Epithelial cell of prostate (primary cell): ENCODE data around the gene FOXC1.

Experiments
- DNase-seq: peaks from one replicate; pipeline ENCODE4 v3.0.0-alpha.2; 2011; ENCODE audit warnings: low read depth, low spot score
- H3K27ac ChIP-seq: fragments of 450-650 bp; 2 replicates; pipeline ENCODE4 v1.5.1; 2017; ENCODE audit warnings: mild to moderate bottlenecking

Gene FOXC1

DNA sequence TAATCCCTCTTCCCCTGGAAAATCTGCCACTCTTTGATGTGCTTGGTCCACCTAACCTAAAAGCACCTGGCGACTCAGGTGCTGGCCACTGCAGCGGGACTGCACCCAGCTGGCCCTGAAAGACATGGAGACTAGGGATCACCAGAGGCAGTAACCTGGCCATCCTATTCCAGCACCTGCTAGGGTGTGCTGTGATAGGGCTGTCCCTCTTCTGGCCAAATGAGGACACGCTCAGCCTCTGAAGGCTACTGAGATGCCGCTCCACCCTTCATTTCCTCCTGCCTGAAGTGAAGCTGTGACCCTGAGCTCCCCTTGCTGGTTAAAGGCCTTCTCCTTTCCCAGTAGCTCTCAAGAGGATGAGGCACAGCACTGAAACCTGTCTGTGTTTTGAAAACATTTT is 24.4 kb downstream of the FOXC1 start:
- H3K27ac ChIP-seq: no peak overlapping the region
- no peak for DNase-seq

DNA sequence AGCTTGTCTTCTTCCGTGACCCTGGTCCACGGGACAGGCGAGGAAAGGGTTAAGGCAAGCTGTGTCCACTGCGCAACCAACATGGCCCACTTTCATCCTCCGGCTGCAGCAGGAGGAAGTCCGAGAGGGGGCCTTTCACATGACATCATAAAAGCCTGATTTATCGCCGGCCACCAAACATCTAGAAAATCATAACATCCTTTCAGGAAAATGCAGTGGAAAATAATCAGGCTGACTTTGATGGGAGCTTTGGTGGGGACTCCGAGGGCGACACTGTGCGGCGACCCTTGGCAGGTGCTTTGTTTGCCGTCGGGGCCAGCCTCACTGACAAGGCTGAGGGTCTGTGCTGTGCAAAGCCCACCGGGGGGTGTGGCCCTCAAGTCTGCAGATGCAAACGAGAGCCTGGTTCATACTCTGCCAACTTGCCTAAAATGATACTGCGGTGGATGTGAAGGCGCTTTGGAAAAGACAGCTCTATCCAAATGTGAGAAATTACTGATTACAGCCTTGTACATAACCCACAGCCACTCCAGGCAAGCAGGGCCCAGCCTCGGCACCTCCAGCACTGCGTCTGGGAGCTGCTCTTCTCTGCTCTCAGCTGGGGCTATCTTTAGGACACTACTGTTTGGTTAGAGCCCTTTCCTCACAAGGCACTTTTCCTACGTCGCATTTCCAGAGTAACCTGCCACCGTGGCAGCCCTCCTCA is 25.7 kb downstream of the FOXC1 start:
- DNase-seq: no peak
- no peak overlapping the region for H3K27ac ChIP-seq

DNA sequence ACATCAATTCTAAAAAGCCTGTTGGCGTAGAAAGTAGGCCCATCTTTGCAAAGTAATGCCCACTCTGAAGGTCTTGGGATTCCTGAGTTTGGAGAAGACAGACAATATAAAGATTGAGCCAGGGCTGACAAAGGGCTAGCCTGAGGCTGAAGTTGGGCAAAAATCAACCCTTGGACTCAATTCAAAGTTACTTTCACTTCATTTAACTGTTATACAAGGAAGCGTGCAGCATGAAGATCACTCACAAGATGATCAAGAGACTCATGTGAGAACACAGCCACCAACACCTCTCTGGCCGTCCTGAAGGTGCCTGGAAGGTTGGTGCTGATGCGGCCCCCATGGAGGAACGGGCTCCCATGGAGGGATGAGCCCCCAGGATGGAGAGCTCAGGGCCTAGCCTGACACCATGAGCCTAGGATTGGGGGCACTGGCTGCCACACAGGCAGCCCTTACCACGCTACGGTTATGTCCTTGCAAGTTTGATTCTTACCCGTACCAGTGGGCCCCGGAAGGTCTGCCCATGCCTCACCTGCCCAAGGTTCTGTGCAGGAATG is 26.6 kb downstream of the FOXC1 start:
- no peak overlapping the region for H3K27ac ChIP-seq
- DNase-seq: no peak

DNA sequence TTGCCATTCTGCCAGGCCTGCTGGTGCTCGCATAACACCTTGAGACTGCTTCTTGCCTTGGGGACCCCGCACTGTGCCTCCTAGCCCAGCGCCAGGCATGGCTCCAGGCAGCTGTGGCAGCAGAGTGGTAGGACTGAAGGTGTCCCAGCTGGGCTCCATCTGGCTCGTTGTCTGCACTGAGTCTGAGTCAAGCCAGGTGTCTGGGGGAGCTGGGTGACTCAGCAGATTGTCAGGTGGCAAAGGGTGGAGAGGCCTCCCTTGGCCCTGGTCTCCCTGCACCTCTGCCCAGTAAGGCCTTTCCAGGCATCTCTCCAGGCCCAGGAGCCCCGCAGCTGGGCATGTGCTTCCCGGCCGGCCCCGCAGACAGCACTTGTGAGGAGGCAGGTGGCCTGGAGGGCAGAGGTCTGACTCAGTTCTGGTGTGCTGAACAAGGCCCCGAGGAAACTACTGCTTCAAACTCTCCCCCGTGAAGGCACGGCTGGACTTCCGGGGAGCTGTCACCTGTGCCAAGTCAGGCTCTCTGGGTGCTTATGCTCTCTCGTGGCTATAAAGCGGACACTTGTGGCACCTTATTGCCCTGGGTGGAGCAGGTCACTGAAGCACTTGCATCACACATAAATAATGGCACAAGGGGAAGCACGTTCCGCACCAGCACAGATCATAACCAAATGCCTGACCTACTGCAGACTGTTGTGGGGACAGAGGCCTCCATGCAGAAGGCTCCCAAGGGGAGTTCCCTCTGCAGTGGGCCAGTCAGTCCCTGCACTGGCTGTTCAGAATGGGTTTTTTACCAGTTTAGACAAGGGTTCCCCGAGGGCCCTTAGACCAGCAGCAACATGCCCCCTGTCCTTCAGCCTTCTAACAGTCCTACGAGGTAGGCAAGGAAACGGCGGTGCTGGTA is 27.5 kb downstream of the FOXC1 start:
- H3K27ac ChIP-seq: peak overlapping the region; percentile 37
- DNase-seq: peak; percentile 14

DNA sequence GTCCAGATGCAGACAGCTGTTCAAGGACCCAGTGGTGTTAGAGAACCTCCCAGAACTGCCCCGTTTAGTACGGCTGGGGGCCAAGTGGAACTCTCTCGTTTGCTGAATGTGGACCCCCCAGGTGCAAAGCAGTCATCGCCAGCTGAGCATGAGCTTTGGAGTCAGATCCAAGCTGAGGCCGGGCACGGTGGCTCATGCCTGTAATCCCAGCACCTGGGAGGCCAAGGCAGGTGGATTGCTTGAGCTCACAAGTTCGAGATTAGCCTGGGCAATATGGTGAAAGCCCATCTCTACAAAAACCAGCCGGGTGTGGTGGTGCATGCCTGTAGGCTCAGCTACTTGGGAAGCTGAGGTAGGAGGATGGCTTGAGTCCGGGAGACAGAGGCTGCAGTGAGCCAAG is 29.7 kb downstream of the FOXC1 start:
- no peak for DNase-seq
- H3K27ac ChIP-seq: no peak overlapping the region

DNA sequence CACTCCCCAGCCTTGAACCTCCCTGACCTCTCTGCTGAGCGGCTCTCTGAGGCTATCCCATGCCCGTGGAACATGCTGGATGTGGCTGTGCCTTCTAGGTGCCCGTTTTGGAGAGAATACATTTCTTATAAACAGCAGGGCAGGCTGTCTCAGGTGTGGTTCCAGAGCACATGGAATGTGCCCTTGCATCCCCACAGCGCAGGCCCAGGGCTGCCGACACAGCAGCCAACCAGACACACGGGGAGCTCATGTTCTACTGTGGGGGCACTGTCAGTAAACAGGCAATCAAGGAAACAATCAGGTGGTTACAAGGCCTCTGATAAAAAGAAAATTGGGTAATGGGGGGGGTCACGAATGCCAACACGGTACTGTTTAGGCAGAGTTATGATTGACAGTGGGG is 30.8 kb downstream of the FOXC1 start:
- no peak overlapping the region for H3K27ac ChIP-seq
- DNase-seq: no peak

DNA sequence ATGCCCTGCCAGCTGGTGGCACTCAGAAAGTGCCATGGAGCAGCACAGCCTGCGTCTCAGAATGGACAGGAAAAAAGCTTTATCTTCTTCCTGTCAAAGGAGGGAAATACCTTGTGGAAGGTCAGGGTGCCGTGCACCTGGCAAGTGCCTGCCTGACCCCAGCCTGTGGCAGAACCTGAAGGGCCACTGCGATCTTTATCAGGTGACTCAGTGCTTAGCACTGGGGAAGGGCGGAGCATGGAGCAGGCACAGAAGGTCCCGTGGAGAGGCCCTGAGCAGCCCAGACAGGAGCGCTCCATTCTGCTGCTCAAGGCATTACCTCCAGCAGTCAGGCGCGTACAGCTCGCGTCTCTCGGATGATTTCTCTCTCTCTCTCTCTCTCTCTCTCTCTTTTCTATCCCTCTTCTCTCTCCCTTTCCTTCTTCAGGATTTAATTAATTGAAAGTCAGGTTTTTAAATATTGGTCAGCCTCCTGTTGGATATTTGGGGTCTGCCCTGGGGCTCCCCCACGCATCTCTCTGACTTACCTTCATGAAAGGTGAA is 31.7 kb downstream of the FOXC1 start:
- DNase-seq: peak; percentile 39
- H3K27ac ChIP-seq: no peak overlapping the region

DNA sequence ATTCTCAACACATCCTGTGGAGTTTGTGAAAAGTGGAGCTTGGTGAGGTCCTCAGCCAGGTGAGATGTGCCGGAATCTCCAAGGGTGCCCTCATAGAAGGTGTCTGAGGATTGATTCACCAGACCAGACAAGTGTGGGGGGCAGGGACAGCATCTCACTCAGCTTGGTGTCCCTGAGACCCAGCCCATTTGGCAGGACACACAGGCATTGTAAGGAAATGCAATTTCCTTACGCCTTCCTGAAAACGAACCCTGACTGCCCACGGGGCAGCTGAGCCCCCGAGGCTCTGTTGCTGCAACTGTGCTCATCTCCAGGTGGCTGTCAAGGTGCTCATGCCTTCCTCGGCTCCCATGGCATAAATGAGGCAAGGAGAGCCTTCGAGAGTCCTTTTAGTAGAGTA is 33.4 kb downstream of the FOXC1 start:
- no peak for DNase-seq
- H3K27ac ChIP-seq: no peak overlapping the region

DNA sequence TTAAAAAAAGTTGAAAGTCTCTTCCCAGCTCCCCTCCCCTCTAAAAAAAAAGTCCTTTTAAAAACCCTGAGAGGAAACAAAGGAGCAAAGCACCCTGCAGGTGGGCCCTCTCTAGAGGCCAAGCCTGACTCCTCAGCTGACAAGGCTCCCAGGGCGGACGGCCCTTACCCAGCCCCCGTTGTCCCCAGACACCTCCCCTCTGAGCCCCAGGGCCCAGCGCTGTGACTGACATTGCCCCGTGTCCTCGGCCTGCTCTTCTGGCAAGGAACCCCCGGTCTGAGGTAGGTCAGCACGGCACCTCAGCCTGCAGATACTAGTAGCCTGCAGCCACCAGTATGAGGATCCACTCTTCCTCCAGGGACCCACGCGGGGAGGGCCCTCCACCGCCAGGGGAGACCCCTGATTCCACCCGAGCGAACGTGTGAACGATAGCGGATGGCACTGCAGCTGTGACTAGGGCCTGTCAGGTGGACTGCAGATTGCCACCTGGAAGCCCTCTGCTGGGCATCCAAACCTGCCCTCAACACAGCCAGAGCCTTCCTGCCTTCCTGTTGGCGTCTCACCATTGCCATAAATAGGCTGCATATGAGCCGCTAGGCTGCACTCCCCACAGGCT is 34.2 kb downstream of the FOXC1 start:
- no peak for DNase-seq
- H3K27ac ChIP-seq: no peak overlapping the region

DNA sequence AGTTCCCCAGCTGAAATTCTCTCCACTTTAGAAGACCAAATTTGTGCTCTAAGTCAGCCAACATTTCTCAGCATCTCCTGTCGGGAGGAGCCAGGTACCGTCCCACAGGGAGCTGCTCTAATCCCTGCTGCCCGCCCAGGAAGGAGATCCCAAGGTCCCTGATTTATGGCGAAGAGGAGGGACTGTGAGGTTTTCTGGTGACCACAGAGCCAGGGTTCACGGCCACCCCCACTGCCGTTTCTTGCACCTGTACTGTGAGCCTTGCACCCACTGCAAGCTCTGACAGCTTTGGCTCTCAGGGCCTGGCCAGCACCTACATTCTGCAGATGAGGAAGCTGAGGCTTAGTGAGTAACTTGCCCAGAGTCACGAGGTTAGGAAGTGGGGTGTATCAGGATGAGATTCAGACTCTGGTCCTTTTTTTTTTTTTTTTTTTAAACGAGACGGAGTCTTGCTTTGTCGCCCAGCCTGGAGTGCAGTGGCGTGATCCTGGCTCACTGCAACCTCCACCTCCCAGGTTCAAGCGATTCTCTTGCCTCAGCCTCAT is 34.9 kb downstream of the FOXC1 start:
- H3K27ac ChIP-seq: no peak overlapping the region
- DNase-seq: no peak

DNA sequence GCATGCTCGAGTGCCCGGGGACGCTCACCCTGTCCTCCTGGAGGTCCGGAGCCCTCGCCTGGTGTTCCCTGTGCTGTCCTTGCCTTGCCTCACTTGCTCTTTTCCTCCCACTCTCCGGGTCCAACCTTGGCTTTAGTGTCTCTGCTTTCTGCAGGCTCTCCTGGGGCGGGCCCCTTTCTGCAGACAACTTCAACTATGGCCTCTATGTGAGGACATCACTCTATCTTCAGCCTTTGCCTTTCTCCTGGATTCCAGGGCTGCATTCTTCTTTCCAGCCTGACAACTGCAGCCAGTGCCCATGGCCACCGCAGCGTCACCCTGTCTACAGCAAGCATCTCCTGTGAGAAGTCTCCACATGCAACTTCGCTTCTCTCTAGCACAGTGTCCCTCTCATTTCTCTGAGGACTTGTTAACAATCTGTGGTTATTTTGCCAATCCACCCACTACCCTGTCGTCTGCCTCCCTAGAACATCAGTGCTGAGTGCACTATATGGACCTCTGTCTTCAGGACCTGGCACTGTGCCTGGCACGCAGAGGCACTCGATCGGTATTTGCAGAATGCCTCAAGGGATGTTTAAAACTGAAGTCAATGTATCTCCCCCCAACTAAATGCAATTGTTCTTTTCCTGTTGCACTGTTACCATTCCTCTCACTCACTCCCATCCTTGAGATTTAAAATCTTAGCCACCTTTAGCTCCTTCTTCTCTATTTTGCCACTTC is 35.9 kb downstream of the FOXC1 start:
- DNase-seq: no peak

DNA sequence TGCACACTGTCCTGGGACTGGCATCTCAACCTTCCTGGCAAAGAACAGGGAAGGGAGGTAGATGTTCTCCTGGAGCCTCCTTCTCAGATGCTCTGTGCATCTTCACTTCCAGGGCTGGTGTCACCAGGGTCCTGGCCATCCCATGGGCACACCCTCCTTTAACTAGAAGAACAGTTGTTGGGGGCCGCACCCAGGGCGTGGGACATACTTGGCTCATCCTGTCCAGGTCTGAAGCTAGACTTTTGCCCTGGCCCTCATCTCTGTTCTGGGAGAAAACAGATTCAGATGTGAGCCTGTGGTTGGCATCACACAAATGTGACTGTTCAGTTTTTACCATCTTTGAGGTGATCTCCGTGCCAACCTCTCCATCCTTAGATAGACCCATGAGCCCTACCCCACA is 41.6 kb downstream of the FOXC1 start:
- DNase-seq: no peak
- H3K27ac ChIP-seq: no peak overlapping the region

More for the DNA sequence above, 35.9 kb downstream of the FOXC1 start:
- no peak overlapping the region for H3K27ac ChIP-seq

DNA sequence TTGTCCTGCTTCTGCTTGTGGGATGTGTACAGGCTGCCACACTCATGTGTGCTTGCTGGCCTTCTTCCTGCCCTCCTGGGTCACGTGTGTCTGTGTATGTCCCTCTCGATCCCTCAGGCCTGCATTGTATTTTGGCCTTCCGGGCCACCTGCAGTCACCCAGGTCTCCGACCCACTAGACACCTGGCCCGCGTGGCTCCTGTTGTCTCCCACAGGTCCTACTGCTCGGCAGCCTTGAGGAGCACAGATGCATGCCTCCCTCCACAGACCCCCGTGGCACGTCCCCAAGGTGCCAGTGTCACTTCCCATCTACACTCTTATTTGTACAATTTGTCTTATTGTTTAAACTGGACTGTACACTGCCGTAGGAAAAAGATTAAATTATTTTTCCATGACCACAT is 43.1 kb downstream of the FOXC1 start:
- no peak overlapping the region for H3K27ac ChIP-seq
- DNase-seq: no peak

DNA sequence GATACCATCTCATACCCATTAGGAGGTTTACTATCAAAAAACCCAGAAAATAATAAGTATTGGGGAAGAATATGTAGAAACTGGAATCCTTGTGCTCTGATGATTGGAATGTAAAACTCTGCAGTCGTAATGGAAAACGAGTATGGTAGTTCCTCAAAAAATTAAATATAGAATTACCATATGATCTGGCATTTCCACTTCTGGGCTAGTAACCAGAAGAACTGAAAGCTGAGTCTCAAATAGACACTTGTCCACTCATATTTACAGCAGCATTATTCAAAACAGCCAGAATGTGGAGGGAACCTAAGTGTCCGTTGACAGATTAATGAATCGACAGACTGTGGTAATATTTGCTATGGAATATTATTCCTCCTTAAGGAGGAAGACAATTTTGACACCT is 44.3 kb downstream of the FOXC1 start:
- H3K27ac ChIP-seq: no peak overlapping the region
- DNase-seq: no peak

DNA sequence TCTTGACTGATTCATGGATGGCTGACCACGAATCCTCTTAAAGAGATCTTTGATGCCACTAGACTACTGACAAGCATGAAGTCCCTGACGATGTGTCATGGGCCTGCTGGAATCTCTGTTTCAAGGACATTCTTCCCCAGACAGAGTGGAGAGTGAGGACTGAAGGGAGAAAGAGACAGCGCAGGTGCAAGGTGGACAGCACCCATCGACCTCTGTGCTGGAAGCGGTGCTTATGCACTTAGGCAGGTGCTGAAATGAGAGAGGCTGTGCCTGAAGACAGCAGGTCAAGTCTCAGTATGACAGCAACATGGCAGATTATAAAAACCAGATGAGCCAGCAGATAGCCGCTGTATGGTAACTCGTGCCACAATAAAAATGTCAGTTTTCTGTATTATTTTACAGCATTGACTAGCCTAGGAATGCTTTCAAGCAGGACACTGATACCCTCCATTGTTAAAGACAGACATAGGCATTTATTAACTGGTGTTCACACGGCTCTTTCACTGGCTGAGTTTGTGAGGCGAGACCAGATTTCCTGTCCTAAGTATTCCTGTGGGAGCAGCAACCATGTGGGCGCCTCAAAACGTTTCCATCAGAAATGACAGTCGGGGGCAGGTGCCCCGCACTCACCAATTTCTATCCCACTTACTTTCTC is 47.5 kb downstream of the FOXC1 start:
- no peak for DNase-seq
- no peak overlapping the region for H3K27ac ChIP-seq

DNA sequence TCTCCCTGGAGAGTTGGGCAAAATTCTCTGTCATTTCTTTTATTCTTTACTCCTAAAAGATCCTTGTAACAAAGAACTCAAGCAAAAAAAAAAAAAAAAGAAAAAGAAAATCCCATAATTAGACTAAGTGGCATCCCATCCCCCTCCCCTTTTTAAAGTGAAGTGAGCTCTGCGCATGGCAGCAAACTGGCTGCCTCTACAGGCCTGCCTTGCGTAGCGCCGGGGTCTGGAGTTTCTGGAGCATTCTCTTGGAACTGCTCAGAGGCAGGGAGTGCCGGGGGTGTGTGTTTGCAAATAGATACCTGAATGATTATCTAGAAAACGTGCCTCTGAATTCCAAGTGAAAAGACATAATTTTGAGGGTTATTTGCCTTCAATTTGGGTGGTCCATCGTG is 48.1 kb downstream of the FOXC1 start:
- H3K27ac ChIP-seq: no peak overlapping the region
- no peak for DNase-seq

DNA sequence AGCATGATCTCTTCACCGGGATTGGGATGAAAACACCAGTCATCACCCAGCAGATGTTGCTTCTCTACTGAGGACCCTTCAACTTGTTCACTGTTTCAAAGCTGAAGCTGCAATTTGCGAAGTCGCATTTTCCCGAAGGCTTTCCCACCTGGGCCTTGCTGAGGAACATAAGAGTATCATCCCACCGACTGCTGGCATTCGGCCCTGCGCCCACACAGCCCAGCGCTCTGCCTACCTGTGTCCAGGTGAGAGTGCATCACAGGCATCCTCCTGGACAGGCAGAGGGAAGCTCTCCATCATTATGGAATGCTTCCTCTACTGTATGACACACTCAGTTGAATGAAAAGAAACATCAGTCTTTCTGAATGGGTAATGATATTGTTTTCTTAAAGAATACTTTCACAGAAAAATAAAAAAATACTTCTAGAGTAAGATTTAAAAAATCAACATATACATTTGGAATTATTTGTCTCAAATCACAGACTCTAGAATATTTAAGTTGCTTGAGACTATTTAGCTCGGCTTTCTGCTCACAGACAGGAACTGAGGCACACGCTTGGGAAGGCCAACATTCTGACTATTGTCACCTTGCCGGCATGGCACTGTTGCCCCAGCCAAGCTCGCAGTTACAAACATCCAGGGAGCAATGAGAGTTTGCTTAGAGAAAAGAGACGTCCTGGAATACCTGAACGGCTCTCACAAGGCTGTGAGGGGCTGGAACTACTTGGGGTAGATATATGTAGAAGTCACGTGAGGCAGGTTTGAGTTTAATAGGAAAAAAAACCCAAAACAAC is 48.7 kb downstream of the FOXC1 start:
- H3K27ac ChIP-seq: no peak overlapping the region
- no peak for DNase-seq

DNA sequence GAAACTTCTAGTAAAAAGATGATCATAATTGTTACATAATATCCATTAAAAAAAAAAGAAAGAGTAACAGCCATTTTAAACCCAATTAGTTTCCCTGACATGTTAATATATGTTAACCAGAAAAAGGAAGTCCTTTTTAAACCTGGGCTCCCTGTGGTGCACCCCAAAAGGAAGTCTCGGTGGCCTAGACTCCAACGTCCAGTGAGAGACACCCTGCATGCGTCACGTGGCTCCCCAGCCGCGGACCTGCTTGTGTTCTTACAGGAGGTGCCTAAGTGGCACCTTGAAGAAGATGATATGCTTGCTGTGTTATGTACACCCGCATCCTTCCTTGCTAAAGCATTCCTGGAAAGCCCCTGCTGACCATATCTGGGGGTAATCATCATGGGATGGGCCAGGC is 50.1 kb downstream of the FOXC1 start:
- H3K27ac ChIP-seq: no peak overlapping the region
- DNase-seq: no peak

DNA sequence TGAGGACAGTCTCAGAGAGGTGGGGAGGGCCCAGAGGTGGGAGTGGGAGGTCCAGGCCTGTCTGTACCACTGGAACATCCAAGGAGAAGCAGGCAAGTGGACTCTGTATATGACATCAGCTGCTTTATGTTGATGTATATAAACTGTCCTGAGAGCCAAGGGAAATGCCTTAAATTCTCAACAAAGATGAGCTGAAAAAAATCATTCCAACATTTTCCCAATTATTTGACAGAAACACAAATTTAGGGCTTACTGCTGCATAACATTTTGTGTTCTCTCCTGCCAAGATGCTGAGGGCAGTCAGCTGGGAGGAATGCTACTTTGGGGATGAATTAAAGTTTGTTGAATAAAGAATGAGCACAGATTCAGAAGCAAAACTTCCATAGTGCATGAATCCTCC is 52.8 kb downstream of the FOXC1 start:
- DNase-seq: no peak
- no peak overlapping the region for H3K27ac ChIP-seq
